CD4-positive, alpha-beta T cell (primary cell): ENCODE data around the gene ADGRG7. TPM values are rescaled to one million over a fixed set of nuclear protein-coding genes. Genes with fewer than 3 reads are reported as not detected.

Source experiments
- ATAC-seq: fragments of 200-7000 bp; cut with Tn5 transposase; one replicate; pipeline ENCODE4 v1.10.0; 2022; ENCODE audit warnings: mild to moderate bottlenecking; ENCODE audit not compliant: poor library complexity
- CTCF ChIA-PET: fragments of 350-600 bp; sonication (Branson Sonifier 250); formaldehyde crosslinking; loops from one replicate; lab custom pipeline; 2021; ENCODE audit warnings: antibody characterized with exemption, inconsistent platforms; lab: Charles Lee
- POLR2A ChIA-PET: fragments of 350-600 bp; sonication (Branson Sonifier 250); formaldehyde crosslinking; loops from one replicate; lab custom pipeline; 2021; ENCODE audit warnings: antibody characterized with exemption, inconsistent platforms; lab: Charles Lee
- DNase-seq, 14 experiments: peaks; one replicate each; pipeline ENCODE4 v3.0.0-alpha.2; 2013 to 2020; ENCODE audit warnings: mixed read lengths in 2 of 14
- H3K27ac ChIP-seq, 2 donors: one replicate each; pipeline versions ENCODE4 v1.5.1 to v1.7.0; 2013; ENCODE audit warnings: low read length in 2 of 2, low read depth in 1 of 2, mild to moderate bottlenecking in 1 of 2
- H3K27me3 ChIP-seq, 2 experiments: 1 replicate in 1 of 2; 2 replicates in 1 of 2; pipeline versions ENCODE4 v1.6.1 to v1.7.0; 2013; ENCODE audit warnings: low read length in 2 of 2, control low read depth in 1 of 2, mild to moderate bottlenecking in 1 of 2, moderate library complexity in 1 of 2; ENCODE audit not compliant: insufficient read depth in 2 of 2, control insufficient read depth in 1 of 2
- H3K36me3 ChIP-seq: one replicate; pipeline ENCODE4 v1.6.1; 2013; ENCODE audit warnings: low read length, control low read depth; ENCODE audit not compliant: insufficient read depth
- H3K4me1 ChIP-seq: one replicate; pipeline ENCODE4 v1.6.1; 2013; ENCODE audit warnings: low read length, control low read depth; ENCODE audit not compliant: insufficient read depth
- H3K4me3 ChIP-seq: one replicate; pipeline ENCODE4 v1.5.1; 2013; ENCODE audit warnings: mild to moderate bottlenecking, low read length, moderate library complexity
- H3K9me3 ChIP-seq, 2 experiments: 1 replicate in 1 of 2; 2 replicates in 1 of 2; pipeline versions ENCODE4 v1.6.1 to v1.7.0; 2013; ENCODE audit warnings: low read length in 2 of 2, mild to moderate bottlenecking in 2 of 2, control low read depth in 1 of 2, moderate library complexity in 1 of 2; ENCODE audit not compliant: control insufficient read depth in 1 of 2, insufficient read depth in 1 of 2
- H3K27ac Mint-ChIP-seq: one replicate; pipeline ENCODE4 v1.8.0; 2020; ENCODE audit warnings: mixed read lengths
- H3K27me3 Mint-ChIP-seq: one replicate; pipeline ENCODE4 v1.8.0; 2021; ENCODE audit warnings: mixed read lengths
- H3K36me3 Mint-ChIP-seq: one replicate; pipeline ENCODE4 v1.8.0; 2021; ENCODE audit warnings: low read depth, mixed read lengths
- H3K4me1 Mint-ChIP-seq: one replicate; pipeline ENCODE4 v1.8.0; 2021; ENCODE audit warnings: low read depth, mixed read lengths
- H3K4me3 Mint-ChIP-seq: one replicate; pipeline ENCODE4 v1.8.0; 2020; ENCODE audit warnings: mild to moderate bottlenecking, mixed read lengths
- H3K9me3 Mint-ChIP-seq: one replicate; pipeline ENCODE4 v1.8.0; 2020; ENCODE audit warnings: mixed read lengths
- intact Hi-C, 2 experiments: fragments of 100-400 bp; cut with DNase I in 1 of 2; cut with micrococcal nuclease in 1 of 2; formaldehyde crosslinking; loops; one replicate each; pipeline versions ENCODE4 v1.15.1 to v1.9.0; 2023 to 2025; cut with DNase I, micrococcal nuclease
- total RNA-seq, 174 experiments: library from RNA in 2 of 174; stranded (reverse) in 2 of 174; gene quantifications; one replicate each; pipeline ENCODE4 v1.2.3 and lab custom pipeline; 2021 to 2026
- TF ChIP-seq, protein P1 (sequence below): fragments of 200-600 bp; IDR thresholded peaks from one replicate; pipeline ENCODE4 v1.8.0; 2022; ENCODE audit warnings: antibody characterized with exemption, mild to moderate bottlenecking

The ADGRG7 gene
- total RNA-seq, 2 experiments from 2014 or later = not detected

DNA sequence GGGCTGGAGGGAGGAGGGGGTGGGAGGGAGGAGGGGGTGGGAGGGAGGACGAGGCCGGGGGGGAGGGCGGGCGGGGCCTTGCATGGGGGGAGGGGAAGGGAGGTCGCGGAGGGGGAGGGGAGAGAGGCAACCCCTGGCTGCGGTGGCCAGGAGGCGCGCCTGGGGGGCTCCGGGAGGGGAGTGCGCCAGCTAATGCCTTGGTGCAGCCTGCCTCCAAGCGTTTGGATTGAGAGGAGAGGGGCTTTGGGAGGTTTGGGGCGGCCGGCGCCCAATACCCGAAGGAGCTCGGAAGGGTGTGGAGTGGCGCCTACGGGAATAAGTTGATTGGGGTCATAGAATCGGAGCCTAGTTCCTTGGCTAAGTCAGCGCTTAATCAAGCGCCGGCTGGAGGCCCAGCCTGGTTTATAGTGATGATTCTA lies 100.5 kb downstream of the ADGRG7 start:
- POLR2A ChIA-PET = interaction anchor here (0.8 to 2.8 kb wide), 13 partner anchors 14 to 1808 kb away, joined by 3 to 16 read pairs (median 3); partner anchors contain the start of genes CMSS1, DCBLD2, LNP1 and NIT2
- Mint-ChIP-seq H3K9me3 (no peaks in the 10 kb centered on the region), H3K27me3 (peaks cover 16% of the 10 kb centered on the region), H3K4me3 (peak overlapping the region; percentile 80), H3K36me3 (peaks cover 41% of the 10 kb centered on the region), H3K4me1 (peaks cover 51% of the 10 kb centered on the region), H3K27ac (peak overlapping the region; percentile 58)
- intact Hi-C loops = loop anchor here (2.0 to 10.0 kb wide), 10 partner anchors 308 to 1808 kb away; partner anchors contain the start of genes LNP1 (in 2 of the 2), TOMM70 (in 2 of the 2), CMSS1 (in 1 of the 2) and DCBLD2 (in 1 of the 2)
- peaks cover 24% of the 10 kb centered on the region for H3K4me1 ChIP-seq
- TF ChIP-seq, protein P1, sequence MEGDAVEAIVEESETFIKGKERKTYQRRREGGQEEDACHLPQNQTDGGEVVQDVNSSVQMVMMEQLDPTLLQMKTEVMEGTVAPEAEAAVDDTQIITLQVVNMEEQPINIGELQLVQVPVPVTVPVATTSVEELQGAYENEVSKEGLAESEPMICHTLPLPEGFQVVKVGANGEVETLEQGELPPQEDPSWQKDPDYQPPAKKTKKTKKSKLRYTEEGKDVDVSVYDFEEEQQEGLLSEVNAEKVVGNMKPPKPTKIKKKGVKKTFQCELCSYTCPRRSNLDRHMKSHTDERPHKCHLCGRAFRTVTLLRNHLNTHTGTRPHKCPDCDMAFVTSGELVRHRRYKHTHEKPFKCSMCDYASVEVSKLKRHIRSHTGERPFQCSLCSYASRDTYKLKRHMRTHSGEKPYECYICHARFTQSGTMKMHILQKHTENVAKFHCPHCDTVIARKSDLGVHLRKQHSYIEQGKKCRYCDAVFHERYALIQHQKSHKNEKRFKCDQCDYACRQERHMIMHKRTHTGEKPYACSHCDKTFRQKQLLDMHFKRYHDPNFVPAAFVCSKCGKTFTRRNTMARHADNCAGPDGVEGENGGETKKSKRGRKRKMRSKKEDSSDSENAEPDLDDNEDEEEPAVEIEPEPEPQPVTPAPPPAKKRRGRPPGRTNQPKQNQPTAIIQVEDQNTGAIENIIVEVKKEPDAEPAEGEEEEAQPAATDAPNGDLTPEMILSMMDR = no peak
- DNase-seq (peak in 12 of 14 experiments; percentile 7 to 68 (median 28)), ATAC-seq (peak; percentile 6)
- peaks cover 12% of the 10 kb centered on the region for H3K36me3 ChIP-seq
- peak overlapping the region; percentile 73 for H3K4me3 ChIP-seq
- no peaks in the 10 kb centered on the region for H3K27me3 ChIP-seq
- peak overlapping the region; percentile 77 to 94 for H3K27ac ChIP-seq
- no peaks in the 10 kb centered on the region for H3K9me3 ChIP-seq
- CTCF ChIA-PET = no interaction called here

DNA sequence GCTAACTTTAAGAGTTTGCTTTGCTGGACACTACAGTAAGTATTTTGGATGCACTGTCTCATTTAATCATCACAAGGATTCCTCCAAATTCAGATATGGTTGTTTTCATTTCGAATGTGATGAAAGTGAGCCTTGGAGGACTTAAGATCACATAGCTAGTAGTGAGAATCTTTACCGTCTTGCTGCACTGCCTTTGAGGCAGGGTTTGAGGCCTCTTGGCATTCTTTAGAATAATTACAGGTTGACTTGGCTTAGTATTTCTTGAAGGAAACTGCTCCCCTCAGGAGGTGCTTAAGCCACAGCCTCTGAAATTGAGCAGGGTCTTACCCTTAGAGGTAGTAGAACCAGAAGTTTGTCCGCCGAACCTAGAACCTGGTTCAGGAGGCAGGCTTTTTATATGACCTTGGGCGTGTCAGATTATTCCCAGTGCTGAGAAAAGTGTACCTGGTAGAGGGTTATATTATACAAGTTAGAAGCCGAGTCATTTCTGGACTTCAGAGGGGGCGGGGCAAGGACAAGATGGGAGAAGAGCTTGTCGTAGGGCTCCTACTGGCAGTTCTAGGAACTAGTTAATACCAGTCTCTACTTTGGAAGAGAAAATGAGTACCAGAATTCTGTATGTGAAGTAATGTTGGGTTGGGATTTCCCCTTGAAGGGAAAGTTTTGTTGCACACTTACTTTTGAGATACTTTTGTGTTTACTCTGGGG lies 101.0 kb downstream of the ADGRG7 start:
- Mint-ChIP-seq H3K27me3 (peaks cover 12% of the 10 kb centered on the region), H3K4me3 (peak overlapping the region; percentile 80), H3K27ac (peak overlapping the region; percentile 58), H3K9me3 (no peaks in the 10 kb centered on the region), H3K4me1 (peaks cover 56% of the 10 kb centered on the region), H3K36me3 (peaks cover 46% of the 10 kb centered on the region)
- H3K36me3 ChIP-seq = peaks cover 18% of the 10 kb centered on the region
- DNase-seq (peak in 10 of 14 experiments; percentile 10 to 81 (median 30)), ATAC-seq (peak; percentile 30)
- intact Hi-C loops = loop anchor here (5.0 to 10.0 kb wide), 6 partner anchors 308 to 1808 kb away; partner anchors contain the start of genes DCBLD2 (in 1 of the 2), LNP1 (in 1 of the 2), NIT2 (in 1 of the 2) and NXPE3 (in 1 of the 2)
- peaks cover 24% of the 10 kb centered on the region for H3K4me1 ChIP-seq
- no peaks in the 10 kb centered on the region for H3K27me3 ChIP-seq
- no peaks in the 10 kb centered on the region for H3K9me3 ChIP-seq
- H3K27ac ChIP-seq = peak overlapping the region; percentile 65 to 77
- TF ChIP-seq, protein P1 = no peak
- CTCF ChIA-PET = no interaction called here
- POLR2A ChIA-PET = interaction anchor here (0.7 to 2.8 kb wide), 10 partner anchors 13 to 1809 kb away, joined by 3 to 16 read pairs (median 4); partner anchors contain the start of genes CMSS1, DCBLD2, LNP1 and NIT2
- peak overlapping the region; percentile 73 for H3K4me3 ChIP-seq

DNA sequence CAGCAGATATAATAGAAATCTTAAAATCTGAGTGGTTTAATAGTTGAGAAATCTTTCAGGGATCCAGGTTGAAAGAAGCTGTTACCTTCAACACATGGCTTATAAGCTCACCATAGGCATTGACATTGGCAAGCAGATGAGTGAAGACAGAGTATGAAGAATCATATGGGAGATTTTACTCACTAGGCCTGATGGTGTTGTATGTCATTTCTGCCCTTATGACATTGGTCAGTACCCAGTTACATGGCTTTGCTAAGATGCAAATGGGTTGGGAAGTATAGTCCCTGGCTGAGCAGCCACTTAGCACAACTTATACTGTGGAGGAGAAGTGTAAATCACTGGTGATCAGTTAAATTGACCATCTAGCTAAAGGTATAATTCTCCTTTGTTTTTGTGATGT lies 105.8 kb downstream of the ADGRG7 start:
- POLR2A ChIA-PET = no interaction called here

More for the DNA sequence above, 105.8 kb downstream of the ADGRG7 start:
- Histone ChIP-seq H3K27ac (no peak overlapping the region), H3K9me3 (no peaks in the 10 kb centered on the region), H3K4me1 (peaks cover 12% of the 10 kb centered on the region), H3K4me3 (no peak overlapping the region), H3K36me3 (peaks cover 52% of the 10 kb centered on the region), H3K27me3 (no peaks in the 10 kb centered on the region)
- Mint-ChIP-seq H3K27me3 (no peaks in the 10 kb centered on the region), H3K4me1 (peaks cover 78% of the 10 kb centered on the region), H3K4me3 (no peak overlapping the region), H3K9me3 (no peaks in the 10 kb centered on the region), H3K27ac (no peak overlapping the region), H3K36me3 (peaks cover 86% of the 10 kb centered on the region)
- intact Hi-C loops = loop anchor here (10.0 kb wide), 3 partner anchors 380 to 970 kb away; partner anchors contain the start of genes NIT2 (in 1 of the 2) and RPL24 (in 1 of the 2)
- no peak for ATAC-seq
- CTCF ChIA-PET = no interaction called here
- TF ChIP-seq, protein P1 = no peak
- no peak for DNase-seq
